ENCODE results near the gene SPOPL.
"Not testable (repeated sequence)": the region's sequence is repeated elsewhere in the genome, so short reads cannot be mapped to it uniquely, and the experiment has no call there.

Gene SPOPL

DNA sequence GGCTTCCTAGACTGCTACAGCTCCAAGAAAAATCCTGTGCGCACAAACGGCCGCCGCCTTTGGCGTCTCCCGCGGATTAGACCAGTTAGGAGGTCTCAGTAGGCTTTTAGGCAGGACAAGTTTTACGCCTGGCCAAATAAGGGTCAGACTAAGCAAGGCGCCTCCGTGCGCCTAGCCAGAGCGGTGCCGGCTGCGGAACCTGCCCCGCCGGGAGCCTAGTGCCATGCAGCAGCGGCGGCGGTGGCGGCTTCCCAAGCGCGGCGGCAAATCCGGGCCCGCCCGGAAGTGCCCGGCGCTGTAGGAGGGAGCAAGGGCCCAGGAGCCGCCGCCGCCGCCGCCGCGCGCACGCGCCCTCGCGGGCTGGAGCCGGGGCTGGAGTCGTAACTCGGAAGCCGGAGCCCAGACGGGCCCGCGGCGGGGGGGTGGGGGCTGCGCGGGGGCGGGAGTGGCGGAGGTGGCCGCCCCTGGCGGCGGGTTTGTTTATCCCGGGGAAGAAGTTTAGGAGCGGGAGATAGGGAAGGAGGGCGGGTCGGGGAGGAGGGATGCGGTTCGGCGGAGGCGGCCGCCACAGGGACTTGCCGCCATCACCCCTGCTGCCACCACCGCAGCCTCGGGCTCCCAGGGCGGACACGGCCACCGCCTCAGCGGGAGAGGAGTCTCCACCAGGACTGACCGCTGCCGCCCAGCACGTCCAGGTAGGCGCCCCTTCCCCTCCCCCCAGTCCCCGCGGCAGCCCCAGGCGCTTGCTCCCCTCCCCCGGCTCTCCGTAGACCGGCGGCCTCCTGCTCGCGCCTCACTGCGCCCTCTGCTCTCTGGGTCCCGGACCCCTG lies at the start of gene SPOPL:
SPOPL (plus strand) TSS at position 346 of the 830 bp plus-strand sequence. CDS start 48,447 bp downstream, outside the sequence.
- peak; percentile 95 for DNase-seq (ENCODE audit: low spot score)

- no peak for DNase-seq (ENCODE audit: low spot score)
Observed at GRCh38 chr2:138452324-138452723, 49.2 kb upstream of the SPOPL start.

GRCh38 chr2:138453815-138454214 lies 47.8 kb upstream of the SPOPL start:
- no peak for DNase-seq (ENCODE audit: low spot score)

DNA sequence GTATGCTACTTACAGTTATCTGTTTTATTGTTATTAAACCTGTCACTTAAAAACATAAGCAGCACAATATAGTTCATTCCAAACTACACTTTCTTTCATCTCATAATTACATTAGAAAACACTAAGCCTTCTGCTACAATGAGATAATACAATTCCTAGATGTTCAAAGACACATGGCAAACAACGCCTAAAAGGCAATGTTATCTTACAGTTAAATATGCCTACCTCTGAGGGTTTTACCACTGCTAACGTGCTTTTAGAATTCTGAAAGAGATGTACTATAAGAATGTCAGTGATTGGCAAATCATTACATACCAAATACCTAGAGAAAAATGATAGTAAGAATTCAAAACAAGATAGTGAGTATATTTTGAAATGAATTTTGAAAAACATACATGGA lies 46.8 kb upstream of the SPOPL start:
- DNase-seq (ENCODE audit: low spot score), result no peak

DNA sequence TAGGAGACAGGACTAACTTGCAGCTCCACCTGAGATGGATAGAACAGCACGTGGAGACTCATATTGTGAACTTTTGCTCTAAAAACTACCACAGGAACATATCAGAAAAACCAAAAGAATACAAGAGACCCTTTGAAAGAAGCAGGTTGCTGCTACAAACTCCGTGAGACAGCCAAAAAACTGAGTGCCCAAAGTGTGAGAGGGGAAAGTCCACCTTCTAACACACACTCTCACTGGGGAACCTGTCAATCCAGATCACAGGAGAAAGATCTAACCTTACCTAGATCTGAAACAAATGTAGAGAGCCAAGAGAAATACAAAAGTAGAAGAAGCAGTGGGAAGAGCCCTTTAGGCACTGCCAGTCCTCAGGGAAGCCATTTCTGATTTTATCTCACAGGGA lies 46.3 kb upstream of the SPOPL start:
- DNase-seq (ENCODE audit: low spot score), result no peak

DNA sequence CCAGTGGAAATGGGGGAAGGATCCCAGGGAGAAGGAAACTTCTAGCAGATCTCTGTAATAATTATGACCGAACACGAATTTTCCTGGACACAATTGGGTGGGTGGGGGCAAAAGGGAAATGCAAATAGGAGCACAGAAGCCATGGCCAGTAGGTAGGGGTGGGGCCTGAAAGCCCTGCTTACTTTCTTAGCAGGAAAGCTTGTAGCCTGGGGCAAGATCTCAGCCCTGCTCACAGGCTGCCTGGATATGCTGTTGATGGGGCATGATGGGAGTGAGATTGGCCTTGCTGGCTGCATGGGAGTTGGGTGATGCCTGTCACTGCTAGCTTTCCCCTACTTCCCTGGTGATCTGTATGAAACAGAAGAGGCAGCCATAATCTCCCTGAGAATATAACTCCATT lies 45.9 kb upstream of the SPOPL start:
- no peak for DNase-seq (ENCODE audit: low spot score)

DNA sequence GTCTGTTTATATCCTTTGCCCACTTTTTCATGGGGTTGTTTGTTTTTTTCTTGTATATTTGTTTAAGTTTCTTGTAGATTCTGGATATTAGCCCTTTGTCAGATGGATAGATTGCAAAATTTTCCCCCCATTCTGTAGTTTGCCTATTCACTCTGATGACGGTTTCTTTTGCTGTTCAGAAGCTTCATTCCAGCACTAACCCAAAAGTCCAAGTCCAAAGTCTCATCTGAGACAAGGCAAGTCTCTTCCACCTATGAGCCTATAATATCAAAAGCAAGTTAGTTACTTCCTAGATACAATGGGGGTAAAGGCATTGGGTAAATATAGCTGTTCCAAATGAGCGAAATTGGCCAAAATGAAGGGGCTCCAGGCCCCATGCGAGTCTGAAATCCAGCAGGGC lies 38.9 kb upstream of the SPOPL start:
- DNase-seq (ENCODE audit: low spot score), result not testable (repeated sequence)

- no peak for DNase-seq (ENCODE audit: low spot score)
Observed at GRCh38 chr2:138468617-138469016, 33.0 kb upstream of the SPOPL start.

GRCh38 chr2:138469411-138469810 lies 32.2 kb upstream of the SPOPL start:
- no peak for DNase-seq (ENCODE audit: low spot score)

GRCh38 chr2:138470941-138471340 lies 30.6 kb upstream of the SPOPL start:
- DNase-seq (ENCODE audit: low spot score), result no peak

DNA sequence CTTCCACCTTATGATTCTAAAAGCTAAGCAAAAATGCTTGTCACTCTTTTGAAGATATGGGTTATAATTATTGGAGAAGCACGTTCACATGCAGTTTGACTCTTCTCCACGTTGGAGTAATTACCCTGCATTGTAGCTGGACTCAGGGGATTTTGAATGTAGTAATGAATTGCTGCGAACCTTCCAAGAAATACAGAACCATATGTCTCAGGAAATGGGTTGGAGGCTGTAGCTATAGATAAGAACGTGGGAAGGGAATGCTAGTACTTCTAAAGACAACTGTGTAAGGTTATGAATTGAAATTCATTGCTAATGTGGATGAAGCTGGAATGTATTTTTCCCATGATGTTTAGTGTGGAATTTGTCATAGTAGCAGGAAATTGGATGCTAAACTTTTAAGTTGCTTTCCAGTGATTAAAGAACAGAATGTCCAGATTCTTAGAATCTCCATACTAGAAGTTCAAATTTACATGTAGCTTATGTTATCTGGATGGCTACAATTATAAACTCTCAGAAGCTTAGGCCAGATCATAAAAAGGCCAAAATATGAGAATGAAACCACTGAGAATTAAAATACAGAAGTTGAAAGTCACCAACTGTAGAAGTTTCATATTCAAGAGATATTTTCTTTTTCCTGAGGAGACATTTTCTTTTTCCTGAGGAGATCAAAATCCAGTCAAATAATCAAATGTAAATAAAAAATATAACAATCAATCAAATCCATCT lies 27.3 kb upstream of the SPOPL start:
- no peak for DNase-seq (ENCODE audit: low spot score)

GRCh38 chr2:138475277-138475776 lies 26.2 kb upstream of the SPOPL start:
- no peak for DNase-seq (ENCODE audit: low spot score)

GRCh38 chr2:138476186-138476585 lies 25.4 kb upstream of the SPOPL start:
- no peak for DNase-seq (ENCODE audit: low spot score)

DNA sequence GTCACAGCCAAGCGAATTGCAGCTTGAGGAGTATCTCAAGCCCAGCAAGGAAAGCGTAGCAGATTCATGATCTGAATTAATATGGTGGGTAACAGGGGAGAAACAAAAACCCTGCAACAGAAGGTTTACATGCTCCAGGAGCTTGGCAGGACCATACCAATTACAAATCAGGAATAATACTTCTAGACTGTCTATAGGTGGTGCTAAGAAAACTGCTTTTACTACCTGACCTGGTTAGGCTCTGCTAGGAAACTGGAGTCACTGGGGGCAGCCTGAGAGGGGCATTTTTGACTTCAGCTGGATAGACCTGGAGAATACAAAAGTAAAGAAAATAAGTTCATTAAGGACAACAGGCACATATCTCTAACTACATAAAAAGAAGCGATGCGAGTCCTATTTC lies 24.6 kb upstream of the SPOPL start:
- DNase-seq (ENCODE audit: low spot score), result no peak

- not testable (repeated sequence) for DNase-seq (ENCODE audit: low spot score)
Observed at GRCh38 chr2:138482796-138483195, 18.8 kb upstream of the SPOPL start.

DNA sequence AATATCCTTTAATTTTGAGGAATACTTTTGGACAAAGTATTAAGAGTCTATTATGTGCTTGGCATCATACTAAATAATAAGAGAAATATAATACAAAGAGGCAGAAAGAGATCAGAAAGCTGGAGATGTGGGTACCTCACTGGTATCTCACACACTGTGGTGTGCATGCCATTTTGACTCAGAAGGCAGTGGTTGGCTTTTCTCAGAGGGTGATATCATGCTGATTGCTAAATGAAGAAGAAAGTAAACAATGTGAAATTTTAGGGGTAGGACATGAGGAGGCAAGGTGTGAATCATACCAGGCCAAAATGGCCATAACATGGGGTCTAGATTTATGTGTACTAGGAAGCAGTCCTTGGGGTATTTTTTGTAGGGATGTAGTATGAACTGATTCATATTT lies 16.6 kb upstream of the SPOPL start:
- DNase-seq (ENCODE audit: low spot score), result no peak

DNA sequence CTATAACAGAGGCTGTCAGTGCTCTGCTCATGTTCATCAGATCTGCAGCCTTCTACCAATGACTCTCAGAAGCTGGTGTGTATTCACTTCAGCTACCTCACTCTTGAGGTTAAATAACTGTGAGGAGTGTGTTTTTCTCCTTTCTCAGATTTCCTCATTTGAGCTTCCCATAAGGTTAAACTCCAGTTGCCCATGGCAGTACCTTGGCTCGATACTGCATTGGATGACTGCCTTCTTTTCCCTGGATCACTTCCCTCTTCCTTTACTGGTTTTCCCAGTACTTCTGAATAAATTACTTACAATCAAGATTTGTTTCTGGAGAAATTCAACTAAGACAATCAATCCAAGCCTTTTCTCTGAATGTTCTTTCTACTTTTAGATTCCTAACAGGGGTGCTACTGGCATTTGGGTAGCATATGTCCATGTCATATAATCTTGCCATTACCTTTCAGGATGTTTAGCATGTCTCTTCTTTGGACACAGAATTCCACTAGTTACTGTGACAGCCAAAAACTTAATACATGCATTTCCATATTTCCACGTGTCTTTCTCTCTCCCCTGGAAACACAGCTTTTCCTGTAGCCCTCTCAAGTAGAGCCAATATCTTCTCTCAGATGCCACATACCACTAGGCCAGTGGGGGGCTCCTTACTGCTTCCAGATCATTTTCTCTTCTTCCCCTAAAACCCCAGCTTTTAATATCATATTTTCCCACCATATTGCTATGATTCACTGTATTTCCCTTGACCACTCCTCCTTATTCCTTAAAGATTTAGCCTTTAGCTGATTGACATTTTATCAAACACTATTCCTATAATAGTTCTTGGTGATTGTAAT lies 15.0 kb upstream of the SPOPL start:
- DNase-seq (ENCODE audit: low spot score), result no peak

- DNase-seq (ENCODE audit: low spot score), result no peak
Observed at GRCh38 chr2:138490673-138491494, 10.7 kb upstream of the SPOPL start.

DNA sequence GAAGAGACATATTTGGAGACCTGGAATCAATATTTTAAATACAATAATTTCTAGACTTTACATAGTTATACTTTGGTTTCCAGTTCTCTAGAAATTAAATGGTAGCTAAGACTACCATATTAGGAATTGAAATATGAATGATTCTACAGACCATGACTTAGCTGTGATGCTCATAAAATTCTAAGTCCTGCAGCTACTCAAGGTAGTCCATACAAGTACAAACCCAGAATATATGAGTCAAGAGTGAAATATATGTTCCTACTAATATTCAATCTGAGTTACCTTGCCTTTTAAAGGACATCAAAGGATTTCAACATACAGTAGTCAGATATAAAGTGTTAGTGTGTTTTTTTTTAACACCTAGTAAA lies 10.1 kb upstream of the SPOPL start:
- DNase-seq (ENCODE audit: low spot score), result no peak

DNA sequence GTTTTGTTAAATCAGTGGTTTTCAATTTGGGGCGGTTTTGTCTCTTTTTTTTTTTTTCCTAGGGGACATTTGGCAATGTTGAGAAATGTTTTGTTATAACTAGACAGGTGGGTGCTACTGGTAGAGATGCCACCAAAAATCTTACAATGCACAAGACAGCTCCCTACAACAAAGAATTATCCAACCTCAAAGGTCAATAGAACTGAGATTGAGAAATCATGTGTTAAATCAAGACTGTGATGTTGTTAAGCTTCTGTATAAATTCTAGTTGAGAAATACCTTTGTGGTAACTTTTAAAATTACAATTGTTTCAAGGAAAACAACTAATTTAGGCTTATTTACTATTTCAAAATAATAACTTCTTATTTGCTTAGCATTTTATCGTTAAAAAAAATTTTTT lies 9.4 kb upstream of the SPOPL start:
- no peak for DNase-seq (ENCODE audit: low spot score)

GRCh38 chr2:138493334-138493733 lies 8.2 kb upstream of the SPOPL start:
- no peak for DNase-seq (ENCODE audit: low spot score)

Data from ecto neural progenitor cell (in vitro differentiated cells).